Ecto neural progenitor cell (in vitro differentiated cells): ENCODE results near the gene RIPOR3.
"Not testable (repeated sequence)": the region's sequence is repeated elsewhere in the genome, so short reads cannot be mapped to it uniquely, and the experiment has no call there.

Source experiments
- DNase-seq: peaks from one replicate; pipeline ENCODE4 v3.0.0-alpha.2; 2018; ENCODE audit warnings: low spot score

RIPOR3 gene

GRCh38 chr20:50554694-50555579 lies 136.4 kb downstream of the RIPOR3 start:
- DNase-seq, result no peak

GRCh38 chr20:50552979-50553378 lies 138.4 kb downstream of the RIPOR3 start:
- DNase-seq, result no peak

GRCh38 chr20:50551288-50551687 lies 140.1 kb downstream of the RIPOR3 start:
- DNase-seq, result no peak

- no peak for DNase-seq
Measured at GRCh38 chr20:50550531-50550930, 140.8 kb downstream of the RIPOR3 start.

GRCh38 chr20:50548396-50548795 lies 142.9 kb downstream of the RIPOR3 start:
- DNase-seq, result no peak

- no peak for DNase-seq
Measured at GRCh38 chr20:50547964-50548363, 143.4 kb downstream of the RIPOR3 start.

- DNase-seq, result no peak
Measured at GRCh38 chr20:50546729-50547314, 144.5 kb downstream of the RIPOR3 start.

- no peak for DNase-seq
Measured at GRCh38 chr20:50545126-50545525, 146.2 kb downstream of the RIPOR3 start.

GRCh38 chr20:50543326-50543725 lies 148.0 kb downstream of the RIPOR3 start:
- no peak for DNase-seq

GRCh38 chr20:50541606-50542041 lies 149.7 kb downstream of the RIPOR3 start:
- no peak for DNase-seq

- DNase-seq, result no peak
Measured at GRCh38 chr20:50540620-50541605, 150.4 kb downstream of the RIPOR3 start.

- not testable (repeated sequence) for DNase-seq
Measured at GRCh38 chr20:50539798-50540197, 151.5 kb downstream of the RIPOR3 start.

- DNase-seq, result no peak
Measured at GRCh38 chr20:50538276-50538675, 153.1 kb downstream of the RIPOR3 start.

GRCh38 chr20:50537546-50538201 lies 153.7 kb downstream of the RIPOR3 start:
- DNase-seq, result no peak

GRCh38 chr20:50536333-50536732 lies 155.0 kb downstream of the RIPOR3 start:
- no peak for DNase-seq
